GM19372 (cell line): Measurements from ENCODE around the gene DCUN1D2.

Experiments
- ATAC-seq: cut with Tn5 transposase; IDR thresholded peaks from one replicate; pipeline ENCODE4 v1.9.1; 2021; ENCODE audit warnings: mild to moderate bottlenecking, low read depth, moderate library complexity; ENCODE audit not compliant: unreplicated experiment

Gene DCUN1D2

DNA sequence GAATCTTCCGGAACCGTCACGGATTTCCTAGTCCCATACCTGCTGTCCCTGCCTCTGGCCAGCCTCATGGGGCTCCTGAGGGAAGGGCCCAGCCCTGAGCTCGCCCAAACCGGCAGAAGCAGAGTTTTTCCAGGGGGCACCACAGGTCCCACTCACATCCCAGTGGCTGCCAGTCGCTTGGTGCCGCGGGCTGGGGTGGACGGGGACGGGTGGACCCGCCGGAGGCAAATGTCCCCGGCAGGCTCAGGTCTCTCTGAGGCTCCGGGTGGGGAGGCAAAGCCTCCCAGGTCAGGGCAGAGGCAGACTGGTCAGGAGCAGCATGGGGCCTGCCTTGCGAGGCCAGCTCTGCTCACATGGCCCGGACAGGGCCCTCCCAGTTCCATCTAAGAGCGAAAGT, 62.0 kb downstream of the DCUN1D2 start:
- ATAC-seq: no peak

- ATAC-seq: no peak
These were observed 62.7 kb downstream of the DCUN1D2 start for GRCh38 chr13:113427562-113428468.

GRCh38 chr13:113426591-113426986, 63.9 kb downstream of the DCUN1D2 start:
- no peak for ATAC-seq

- no peak for ATAC-seq
These were observed 64.4 kb downstream of the DCUN1D2 start for GRCh38 chr13:113425941-113426590.

DNA sequence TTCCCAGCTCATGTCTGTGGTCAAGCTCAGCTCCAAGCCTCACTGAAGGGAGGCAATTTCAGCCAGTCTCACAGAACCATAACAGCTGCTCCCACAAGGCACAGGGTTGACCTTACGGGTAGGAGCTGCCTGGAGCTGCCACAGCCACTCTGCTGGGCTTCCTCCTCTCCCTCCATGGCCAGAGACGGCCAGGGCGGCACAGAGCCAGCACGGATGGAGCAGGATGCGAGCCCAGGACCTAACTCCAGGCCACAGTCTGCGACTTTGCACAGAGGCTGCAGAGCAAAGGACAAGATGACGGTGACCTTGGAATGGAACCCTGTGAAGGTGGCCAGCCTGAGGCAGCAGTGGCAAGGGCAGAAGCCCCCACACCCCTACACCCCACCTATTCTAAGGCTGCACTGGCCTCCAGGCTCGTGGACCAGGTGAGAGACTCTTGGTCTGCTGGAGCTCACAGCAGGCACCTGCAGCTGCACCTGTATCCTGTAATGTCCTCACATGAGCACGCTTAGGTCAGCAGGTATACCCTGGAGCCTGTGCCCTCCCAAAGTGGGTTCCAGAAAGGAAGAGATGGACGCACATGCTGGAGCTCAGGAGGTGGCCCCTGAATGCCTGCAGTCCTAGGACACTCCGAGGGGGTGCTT, 66.9 kb downstream of the DCUN1D2 start:
- ATAC-seq: no peak

- no peak for ATAC-seq
These were observed 67.5 kb downstream of the DCUN1D2 start for GRCh38 chr13:113422807-113423519.

DNA sequence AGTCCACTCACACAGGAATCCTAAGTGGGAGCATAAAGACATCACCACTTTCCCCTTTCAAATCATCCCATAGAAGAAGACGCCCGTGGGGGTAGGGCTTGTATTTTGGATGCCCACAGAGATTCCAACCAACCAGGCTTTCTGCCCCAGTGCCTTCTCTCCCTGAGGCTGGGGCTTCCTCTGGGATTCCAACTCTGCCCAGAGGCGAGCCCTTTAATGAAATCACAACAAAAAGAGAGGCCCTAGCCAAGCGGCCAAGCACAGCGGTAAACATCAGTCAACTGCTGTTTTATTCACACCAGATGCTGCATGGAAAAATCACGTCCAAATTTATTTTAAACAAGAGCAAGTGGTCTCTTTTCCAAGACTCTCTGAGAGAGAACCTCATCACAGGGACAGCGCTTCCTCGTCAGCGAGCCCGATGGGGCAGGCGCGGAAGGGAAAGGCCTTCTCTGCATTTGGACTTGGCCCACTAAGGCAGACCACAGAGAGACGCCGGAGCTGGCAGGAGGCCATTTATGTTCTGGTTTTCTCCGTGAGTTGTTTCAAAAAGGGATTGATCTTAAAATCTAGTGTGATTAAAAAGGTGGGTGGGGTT, 68.7 kb downstream of the DCUN1D2 start:
- no peak for ATAC-seq

DNA sequence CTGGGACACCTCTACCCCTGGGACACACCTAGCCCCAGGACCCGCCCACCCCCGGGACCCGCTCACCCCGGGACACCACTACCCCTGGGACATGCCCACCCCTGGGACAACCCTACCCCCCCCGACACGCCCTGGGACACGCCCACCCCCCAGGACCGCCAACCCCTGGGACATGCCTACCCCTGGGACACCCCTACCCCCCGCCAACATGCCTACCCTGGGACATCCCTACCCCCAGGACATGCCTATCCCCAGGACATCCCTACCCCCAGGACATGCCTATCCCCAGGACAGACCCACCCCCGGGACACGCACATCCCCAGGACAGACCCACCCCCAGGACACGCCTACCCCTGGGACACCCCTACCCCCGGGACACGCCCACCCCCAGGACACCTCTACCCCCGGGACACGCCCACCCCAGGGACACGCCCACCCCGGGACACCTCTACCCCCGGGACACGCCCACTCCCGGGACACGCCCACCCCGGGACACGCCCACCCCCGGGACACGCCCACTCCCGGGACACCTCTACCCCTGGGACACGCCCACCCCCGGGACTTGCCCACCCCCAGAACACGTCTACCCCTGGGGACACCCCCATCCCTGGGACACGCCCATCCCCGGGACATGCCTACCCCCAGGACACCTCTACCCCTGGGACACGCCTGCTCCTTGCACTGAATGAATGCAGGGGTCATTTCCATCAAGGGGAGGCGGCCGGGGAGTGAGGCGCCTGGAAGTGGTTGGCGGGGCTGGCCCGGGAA, 69.5 kb downstream of the DCUN1D2 start:
- no peak for ATAC-seq

- no peak for ATAC-seq
These were observed 70.3 kb downstream of the DCUN1D2 start for GRCh38 chr13:113420232-113420631.

- no peak for ATAC-seq
These were observed 70.8 kb downstream of the DCUN1D2 start for GRCh38 chr13:113419531-113420193.

DNA sequence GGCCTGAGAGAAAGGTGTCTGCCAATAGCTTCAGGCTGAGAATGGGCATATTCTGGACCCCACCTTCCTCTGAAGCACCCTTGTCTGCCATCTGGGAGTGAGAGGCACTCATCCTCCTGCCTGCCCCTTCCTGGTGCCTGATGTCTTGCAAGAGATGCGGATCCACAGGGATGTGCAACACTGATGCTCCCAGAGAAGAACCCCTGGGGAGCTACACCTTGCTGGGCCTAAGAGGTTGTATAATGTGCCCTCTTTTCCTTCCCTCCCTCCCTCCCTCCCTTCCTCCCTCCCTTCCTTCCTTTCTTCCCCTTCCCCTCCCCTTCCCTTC, 71.8 kb downstream of the DCUN1D2 start:
- ATAC-seq: no peak

DNA sequence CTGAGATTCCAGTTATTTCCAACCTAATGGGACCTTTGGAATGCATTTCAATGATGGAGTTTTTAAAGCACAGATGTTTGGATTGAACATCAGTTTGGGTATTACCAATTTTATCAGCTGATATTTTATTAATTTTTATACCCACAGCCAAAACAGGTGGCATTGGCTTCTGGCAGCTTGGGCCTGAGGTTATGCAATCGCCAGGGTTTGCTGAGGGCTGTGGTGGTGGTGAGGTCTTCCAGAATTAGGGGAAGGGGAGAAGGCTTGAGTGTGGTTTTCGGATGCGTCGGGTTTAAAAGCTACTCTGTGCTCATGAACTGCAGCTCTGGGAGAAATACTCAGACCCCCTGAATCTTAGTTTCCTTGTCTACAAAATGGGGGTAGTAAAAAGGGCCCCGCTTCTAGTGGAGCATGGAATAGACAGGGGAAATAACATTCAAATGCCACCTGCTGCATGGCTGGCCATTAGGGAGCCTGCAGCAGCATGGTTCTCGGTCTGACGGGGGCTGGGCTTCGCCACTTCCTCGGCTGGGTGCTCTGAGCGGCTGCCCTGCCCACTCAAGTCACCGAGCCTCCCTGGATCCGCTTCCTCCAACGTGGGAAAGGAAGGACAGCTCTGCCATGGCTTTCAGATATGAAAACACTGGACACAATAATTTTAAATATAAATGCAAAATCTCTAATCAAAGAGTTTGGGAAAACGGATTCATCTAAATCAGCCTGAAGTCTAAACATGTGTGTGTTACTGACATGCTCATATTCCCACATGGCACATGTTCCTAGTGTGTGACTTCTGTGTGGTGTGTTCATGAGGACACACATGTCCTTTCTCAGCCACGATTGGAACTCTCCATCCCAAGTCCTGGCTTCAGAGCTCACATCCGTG, 72.4 kb downstream of the DCUN1D2 start:
- no peak for ATAC-seq

DNA sequence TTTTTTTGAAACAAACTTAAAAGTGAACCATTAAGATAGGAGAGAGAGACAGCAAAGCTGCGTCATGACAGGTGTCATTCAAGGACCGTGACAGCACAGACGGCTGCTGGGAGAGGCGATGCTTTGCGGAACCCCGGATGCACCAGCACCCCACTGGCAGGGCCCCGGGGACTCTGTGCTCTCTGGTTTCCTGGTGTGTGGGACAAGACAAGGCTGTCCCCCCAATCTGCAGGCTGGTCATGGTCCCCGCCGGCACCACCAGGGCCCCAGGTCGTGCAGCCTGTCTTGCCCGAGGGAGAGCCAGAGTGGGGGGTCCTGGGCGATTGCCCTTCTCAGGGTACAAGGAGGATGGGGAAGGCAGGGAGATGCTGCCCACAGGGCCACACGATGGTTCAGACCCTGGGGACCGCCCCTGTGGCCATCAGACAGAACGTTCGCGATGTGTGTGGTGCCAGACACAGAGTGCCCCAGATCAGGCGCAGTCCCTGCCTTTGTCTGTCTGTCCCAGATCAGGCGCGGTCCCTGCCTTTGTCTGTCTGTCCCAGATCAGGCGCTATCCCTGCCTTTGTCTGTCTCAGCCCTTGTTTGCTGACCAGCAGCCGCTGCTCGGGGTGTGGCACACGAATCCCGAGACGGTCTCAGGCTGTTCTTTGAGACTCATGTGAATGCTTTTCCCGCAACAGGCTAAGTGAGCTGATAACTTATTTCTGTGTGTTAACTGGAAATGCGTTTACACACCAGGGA, 73.3 kb downstream of the DCUN1D2 start:
- ATAC-seq: no peak

DNA sequence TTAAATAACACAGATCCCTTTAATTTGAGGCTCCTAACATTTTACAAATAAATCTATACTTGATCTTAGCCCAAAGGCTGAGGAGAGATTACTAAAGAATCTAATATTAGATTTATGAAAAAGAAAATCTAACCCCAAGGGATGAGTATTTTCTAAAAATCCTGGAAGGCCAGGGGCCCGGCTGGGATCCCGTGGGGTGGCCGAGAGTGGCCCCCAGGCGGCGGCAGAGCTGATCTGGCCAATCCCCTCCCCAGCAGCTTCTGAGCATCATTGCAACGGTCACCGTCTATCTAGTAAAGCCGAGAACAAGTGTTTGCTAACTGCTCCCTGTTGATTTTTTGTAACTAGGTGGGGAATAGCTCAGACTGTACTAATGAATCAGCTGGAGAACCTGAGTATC, 74.7 kb downstream of the DCUN1D2 start:
- no peak for ATAC-seq

GRCh38 chr13:113415032-113415431, 75.5 kb downstream of the DCUN1D2 start:
- no peak for ATAC-seq

DNA sequence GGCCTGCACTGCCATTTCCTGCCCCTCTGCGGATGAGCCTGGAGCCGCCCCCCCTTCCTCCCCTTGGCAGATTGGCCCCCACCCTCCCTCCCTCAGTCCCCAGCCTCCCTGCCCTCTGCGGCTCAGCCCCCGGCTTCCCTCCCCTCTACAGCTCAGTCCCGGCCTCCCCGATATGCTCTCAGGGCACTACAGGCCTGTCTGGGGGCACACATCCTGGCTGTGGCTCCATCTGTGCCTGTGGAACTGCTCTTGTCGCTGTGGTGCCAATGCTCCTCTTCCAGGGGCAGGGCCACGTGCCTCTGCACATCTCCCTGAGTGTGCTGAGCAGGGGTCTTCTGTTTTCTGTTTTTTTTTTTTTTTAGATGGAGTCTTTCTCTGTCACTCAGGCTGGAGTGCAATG, 76.2 kb downstream of the DCUN1D2 start:
- no peak for ATAC-seq

- ATAC-seq: no peak
These were observed 76.6 kb downstream of the DCUN1D2 start for GRCh38 chr13:113413898-113414282.
